ENCODE data around the gene SLC19A1.

Gene SLC19A1

DNA sequence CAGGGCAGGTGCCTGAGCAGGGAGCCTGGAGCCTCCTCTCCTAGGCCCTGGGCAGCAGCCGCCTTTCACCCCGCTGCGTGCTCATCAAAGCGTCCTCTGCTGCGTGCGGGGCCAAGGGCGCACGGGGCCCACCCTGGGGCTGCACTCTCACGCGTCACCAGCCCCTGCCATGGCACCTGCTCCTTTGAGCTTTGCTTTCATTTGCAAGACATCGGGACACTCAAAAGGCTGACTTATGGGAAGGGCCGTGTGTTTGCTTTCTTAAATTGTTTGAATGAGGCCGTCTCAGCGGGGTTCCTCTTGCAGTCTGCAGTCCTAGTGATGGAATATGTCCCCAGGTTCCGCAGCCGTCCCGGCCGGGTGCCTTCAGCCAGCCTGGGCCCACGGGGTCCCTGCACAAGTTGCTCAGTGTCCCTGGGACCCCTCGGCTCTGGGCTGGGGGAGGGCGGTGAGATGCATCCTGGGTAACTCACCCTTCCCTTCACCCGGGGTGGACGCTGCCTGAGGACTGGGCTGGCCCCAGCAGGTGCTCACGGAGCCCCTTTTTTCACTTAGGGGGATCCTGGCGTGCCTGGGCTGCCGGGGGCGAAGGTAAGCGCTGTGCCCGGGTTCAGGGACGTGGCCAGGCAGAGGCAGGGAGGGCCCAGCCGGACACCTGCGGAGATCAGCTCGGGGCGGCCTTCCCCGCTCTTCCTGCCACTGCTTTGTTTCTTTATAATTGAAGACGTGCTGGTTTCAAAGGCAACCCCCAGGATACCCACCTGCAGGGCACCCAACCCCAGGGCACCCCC, 53.1 kb downstream of the SLC19A1 start:
- DNase-seq: no peak

DNA sequence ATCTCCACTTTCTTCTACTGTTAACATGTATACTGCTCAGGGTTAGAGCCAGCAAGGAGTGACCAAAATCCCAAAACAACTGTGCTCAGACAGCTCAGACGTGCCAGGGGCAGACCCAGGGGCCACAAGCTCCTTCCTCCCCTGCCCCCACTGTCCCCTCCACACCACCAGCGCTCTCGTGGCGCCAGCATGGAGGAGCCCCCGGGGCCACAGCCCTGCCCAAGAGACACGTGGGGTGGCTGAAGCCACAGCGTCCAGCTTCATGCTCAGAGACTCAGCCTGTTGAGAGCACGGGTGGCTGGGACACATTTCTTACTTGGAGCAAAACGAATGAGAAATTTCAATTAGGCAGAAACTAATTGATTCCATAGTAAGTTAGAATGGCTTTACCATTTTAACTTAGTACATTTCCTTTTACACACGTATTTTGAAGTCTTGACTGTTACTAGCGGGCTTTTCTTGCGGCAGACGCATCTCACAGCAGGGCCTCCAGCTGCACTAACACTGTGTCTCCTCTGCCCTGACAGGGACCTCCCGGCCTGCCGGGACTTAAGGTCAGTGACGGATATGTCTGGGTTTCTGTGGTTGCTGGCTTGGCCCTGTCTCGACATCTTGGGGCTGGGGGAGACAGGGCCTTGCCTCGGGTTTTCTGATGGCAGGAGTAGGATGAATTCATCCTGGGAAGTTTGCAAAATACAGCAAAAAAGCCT, 54.2 kb downstream of the SLC19A1 start:
- DNase-seq: no peak

DNA sequence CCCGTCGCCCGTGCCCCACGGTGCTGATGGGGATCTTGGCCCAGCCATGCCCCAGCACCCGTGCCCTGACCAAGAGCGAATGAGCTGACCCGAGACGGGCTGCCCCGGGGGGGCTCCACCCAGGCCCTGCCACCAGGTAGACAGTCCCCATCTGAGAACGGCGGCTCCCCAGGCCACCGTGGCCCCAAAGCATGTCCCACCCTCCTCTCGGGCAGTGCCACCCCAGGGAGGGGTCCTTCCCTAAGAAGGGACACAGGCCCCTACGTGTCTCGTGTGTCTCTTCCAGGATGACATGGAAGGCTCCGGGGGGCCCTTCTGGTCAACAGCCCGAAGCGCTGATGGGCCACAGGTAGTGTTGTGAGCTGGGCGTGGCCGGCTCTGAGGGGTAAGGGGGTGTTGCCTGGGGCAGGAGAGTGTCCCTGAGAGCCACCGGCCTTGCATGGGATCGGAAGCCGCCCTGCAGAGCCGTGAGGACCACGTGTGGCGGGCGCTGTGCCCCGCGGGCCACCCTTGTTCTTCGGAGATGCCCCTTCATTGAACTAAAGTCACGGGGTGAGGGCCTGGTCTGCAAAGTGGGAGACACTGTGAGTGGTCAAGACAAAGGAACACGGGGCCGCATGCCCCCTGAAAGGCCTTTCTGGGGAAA, 55.0 kb downstream of the SLC19A1 start:
- DNase-seq: no peak

DNA sequence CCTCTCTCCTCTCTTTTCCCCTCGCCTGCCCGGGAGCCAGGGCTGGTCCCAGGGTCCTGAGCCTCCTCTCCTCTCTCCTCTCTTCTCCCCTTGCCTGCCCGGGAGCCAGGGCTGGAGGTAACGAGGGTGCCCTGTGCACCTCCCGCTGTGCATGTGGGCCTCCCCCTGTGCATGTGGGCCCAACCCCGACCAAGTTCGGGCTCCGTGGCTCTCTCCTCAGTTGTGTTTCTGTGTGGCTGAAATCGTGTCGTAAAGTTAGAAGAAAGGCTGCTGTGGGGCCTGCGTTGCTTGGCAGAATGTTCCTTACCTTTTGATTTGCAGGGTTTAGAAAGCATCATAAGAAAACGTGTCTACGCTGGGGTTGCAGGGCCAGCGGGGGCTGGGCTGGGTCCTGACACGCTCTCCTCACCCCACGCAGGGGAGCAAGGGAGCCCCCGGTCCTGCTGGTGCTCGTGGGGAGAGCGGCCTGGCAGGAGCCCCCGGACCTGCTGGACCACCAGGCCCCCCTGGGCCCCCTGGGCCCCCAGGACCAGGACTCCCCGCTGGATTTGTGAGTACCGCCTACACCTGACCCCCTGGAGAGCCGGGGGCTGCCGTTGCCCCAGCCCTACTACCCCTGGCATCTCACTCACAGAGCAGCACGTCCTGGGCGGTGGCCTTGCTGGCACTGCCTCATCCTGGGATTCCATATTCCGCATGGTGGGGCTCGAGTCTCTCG, 55.6 kb downstream of the SLC19A1 start:
- no peak for DNase-seq

DNA sequence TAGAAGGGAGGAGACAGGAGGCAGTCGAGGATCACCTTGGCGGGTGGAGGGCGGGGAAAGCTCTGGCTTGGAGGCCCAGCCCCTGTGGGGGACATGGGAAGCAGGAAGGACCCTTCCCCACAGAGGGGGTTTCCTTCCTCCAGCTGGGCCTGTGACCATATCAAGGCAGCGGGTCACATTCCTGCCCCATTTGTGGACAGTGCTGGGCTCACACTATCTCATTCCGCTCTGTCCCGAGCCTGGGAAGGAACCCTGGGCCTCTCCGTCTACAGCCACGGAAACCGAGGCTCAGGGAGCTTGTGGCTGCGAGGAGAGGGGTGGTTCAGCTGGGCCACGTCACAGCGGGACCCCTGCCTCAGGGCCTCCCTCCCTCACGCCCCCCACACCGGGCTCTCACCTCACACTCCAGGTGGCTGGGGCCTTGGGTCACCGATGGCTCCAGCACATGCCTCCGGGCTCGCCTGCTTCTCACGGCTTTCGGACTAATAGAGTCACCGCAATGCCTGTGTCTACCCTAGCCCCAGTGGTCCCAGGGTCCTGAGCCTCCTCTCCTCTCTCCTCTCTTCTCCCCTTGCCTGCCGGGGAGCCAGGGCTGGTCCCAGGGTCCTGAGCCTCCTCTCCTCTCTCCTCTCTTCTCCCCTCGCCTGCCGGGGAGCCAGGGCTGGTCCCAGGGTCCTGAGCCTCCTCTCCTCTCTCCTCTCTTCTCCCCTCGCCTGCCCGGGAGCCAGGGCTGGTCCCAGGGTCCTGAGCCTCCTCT, 56.4 kb downstream of the SLC19A1 start:
- DNase-seq: no peak

GRCh38 chr21:45484318-45484717, 57.9 kb downstream of the SLC19A1 start:
- no peak for DNase-seq

DNA sequence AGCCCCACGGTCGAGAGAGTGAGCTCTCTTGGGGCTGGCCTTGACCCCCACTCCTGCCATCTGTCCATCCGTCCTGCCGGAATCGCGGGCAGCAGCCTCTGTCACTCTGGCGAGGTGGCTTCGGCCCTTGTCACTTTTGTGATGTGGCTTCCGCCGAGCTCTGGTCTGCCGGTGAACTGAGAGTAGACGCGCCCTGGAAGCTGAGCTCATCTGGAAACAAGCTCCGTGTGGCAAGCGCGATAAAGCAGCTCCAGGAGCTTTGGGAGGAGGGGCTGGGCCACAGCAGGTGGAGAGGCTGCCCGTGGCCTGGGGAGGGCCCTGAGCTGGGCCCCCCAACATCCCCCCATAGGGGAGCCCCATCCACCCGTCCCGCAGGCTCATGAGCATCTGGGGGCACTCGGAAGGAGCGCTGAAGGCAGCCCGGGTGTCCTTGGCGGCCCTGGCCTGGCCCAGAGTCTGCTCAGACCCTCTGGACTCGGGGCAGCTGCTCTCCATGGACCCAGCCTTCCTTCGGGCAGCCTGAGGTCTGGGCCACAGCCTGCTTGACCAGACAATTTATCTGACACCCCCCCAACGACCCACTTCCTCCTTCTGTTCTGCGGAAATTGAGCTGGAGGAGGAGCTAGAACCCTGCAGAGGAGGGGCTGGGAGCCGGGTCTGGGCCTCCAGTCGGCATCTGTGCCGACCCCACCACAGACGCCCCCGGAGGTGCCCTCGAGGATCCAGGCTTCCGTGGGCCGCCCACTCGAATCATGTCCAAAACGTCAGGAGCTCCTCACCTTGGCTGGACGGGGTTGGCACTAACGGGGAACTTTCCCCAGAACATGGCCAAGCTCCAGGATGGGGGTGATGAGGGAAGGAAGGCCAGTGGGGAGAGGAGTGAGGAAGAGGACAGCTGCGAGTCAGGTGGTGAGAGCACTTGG, 59.1 kb downstream of the SLC19A1 start:
- peak in 1 of 2 donors; percentile 33 for DNase-seq

DNA sequence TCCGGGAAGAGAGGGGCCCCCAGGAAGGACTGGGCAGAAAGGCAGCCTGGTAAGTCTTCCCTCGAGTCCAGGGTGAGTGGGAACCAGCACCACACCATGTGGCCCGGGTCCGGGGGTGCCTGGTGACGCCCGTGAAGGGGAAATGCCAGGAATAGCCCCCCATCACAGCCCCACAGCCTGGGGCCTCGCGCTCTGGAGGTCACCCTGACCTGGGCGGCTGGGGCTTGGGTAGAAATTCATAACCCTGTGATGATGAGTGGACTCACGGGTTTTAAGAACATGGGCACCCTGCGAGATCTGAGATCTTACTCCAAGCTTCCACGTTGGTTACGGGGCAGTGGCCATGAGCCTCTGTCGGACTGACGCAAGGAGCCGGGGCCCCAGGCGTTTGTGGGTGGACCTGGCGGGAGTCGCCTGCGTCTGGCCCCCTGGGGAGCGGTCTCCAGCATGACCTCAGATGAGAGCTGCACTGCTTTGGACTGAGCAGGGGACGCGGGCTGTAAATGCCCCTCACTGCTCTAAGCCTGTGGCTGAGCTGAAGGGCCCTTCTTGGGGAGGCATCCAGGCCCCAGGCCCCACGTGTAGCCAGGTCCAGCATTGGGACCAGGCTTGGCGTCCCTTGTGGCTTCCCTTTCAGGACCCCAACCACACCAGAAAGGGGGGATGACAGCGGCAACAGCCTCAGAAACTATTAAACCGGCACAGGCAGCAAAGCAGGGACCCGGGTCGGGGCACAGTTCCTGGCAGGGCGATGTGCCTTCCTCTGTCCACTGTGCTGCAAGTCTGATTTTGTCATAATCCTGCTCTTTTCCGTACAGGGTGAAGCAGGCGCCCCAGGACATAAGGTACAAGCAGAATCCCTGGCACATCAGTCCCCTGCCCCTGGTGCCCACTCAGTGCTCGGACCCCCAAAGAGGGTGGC, 60.0 kb downstream of the SLC19A1 start:
- no peak for DNase-seq

DNA sequence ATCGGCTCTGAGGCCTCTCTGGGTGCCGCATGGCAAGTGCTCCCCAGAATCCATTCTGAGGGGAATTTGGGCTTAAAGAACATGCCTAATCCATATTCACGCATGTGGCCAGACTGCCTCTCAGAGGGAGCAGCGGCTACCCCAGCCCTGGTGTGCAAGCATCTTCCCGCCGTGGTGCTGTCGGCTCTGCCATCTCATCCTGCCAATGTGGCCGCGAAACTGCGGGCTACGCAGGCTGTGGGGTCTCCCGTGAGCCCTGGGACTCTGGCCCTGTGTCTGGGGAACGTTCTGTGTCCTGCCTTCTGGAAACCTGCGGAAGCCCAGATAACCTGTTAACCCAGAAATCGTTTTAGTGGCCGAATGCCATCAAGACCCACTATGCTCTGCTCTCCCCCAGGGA, 60.7 kb downstream of the SLC19A1 start:
- DNase-seq: no peak

DNA sequence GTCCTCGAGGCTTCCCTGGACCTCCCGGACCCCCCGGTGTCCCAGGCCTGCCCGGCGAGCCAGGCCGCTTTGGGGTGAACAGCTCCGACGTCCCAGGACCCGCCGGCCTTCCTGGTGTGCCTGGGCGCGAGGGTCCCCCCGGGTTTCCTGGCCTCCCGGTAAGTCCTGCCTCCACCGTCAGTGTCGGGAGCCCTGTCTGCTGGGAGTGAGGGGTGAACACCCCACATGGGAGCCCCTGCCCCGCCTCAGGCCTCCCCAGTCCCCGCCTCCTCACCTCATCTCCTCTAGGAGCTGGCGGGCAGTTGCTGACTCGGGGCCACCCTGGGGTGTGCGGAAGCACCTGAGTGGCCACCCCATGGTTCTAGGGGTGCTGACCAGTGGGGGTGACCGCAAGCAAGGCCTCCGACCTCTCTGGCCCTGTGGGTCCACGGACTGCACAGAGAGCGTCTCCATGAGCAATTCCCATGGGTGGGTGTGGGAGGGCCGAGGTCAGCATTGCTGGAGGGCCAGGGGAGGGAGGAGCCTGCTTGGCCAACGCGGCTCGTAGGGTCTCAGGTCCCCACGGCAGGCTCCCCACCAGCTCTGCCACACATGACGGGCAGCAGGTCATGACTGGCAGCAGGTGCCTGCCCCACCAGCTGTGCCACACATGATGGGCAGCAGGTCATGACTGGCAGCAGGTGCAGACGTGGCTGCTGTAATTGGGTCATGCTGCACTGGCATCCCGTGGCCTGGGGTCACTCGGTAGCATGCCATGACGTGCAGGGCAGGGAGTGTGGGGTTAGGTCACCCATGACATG, 61.3 kb downstream of the SLC19A1 start:
- no peak for DNase-seq

- DNase-seq: no peak
Measured at GRCh38 chr21:45479691-45480675, 62.3 kb downstream of the SLC19A1 start.

- DNase-seq: no peak
Measured at GRCh38 chr21:45478816-45479669, 63.2 kb downstream of the SLC19A1 start.

- DNase-seq: peak; percentile 74 to 81
Measured at GRCh38 chr21:45478115-45478801, 64.0 kb downstream of the SLC19A1 start.

GRCh38 chr21:45477176-45478114, 64.8 kb downstream of the SLC19A1 start:
- no peak for DNase-seq

DNA sequence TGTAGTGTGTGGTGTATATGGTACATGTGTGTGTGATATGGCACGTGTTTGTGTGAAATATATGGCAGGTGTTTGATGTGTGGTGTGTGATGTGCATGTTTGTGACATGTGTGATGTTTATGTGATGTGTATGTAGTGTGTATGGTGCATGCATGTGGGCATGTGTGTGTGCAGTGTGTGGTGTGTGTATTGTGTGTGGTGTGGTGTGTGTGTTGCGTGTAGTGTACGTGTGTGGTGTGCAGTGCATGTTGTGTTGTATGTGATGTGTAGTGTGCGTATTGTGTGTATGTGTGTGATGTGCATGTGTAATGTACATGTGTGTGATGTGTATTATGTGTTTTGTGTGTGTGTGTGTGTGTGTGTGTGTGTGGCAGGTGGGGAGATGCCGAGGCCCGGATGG, 65.7 kb downstream of the SLC19A1 start:
- no peak for DNase-seq

All from stimulated activated CD4-positive, alpha-beta T cell treated with anti-CD3 and anti-CD28 coated beads, Interleukin-2, amount 100 ng/mL, for 48 hours (primary cell).